ENCODE data around the gene ADRA1B. TPM values are rescaled to one million over a fixed set of nuclear protein-coding genes. Genes with fewer than 3 reads are reported as not detected.
A peak's percentile ranks its signal among the peaks of the same experiment; 100 is the strongest.
"Not testable (repeated sequence)": the region's sequence is repeated elsewhere in the genome, so short reads cannot be mapped to it uniquely, and the experiment has no call there.

The ADRA1B gene
- total RNA-seq, 1 donor = 0.63 TPM

DNA sequence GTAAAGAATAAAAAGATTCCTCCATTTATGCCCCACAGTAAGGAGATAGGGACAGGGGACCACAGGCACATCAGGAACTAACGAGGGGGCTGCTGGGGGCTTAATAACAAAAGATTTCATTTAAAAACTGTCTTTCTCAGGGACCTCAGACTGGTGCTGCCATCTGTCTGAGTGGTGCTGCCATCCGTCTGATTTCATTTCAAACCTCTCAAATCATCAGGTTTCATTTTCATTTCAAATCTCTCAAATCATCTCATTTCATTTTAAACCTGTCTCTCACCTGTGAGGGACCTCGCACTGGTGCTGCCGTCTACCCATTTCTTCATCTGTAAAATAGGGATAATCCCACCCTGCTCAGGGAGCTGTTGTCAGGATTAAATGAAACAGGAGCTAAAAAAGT lies 45.9 kb downstream of the ADRA1B start:
- no peak overlapping the region for H3K4me3 ChIP-seq (ENCODE audit: low read depth, low read length)
- DNase-seq (ENCODE audit: low read depth) = no peak
- TF ChIP-seq, protein P1, sequence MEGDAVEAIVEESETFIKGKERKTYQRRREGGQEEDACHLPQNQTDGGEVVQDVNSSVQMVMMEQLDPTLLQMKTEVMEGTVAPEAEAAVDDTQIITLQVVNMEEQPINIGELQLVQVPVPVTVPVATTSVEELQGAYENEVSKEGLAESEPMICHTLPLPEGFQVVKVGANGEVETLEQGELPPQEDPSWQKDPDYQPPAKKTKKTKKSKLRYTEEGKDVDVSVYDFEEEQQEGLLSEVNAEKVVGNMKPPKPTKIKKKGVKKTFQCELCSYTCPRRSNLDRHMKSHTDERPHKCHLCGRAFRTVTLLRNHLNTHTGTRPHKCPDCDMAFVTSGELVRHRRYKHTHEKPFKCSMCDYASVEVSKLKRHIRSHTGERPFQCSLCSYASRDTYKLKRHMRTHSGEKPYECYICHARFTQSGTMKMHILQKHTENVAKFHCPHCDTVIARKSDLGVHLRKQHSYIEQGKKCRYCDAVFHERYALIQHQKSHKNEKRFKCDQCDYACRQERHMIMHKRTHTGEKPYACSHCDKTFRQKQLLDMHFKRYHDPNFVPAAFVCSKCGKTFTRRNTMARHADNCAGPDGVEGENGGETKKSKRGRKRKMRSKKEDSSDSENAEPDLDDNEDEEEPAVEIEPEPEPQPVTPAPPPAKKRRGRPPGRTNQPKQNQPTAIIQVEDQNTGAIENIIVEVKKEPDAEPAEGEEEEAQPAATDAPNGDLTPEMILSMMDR (IDR thresholded peaks at IDR 0.05; ENCODE audit: insufficient read depth, low read length) = no peak

DNA sequence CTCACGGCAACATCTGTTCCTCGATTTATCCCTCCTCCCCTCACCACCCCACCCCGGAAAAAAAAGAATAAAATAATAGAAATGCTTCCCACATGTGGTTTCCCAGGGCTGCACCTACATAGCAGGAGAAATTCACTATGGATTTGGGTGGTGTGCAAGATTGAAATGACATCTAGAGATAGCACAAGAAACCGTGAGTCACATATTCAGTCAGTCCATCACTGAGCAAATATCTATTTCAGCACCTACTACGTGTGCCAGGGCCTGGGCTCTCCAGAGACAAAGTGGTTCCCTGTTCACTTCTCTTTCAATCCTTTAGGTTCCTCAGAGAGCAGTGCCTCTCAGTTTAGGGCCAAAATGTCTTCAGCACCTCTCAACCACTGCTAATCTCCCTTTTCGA lies 47.7 kb downstream of the ADRA1B start:
- DNase-seq (ENCODE audit: low read depth) = no peak
- TF ChIP-seq, protein P1 (IDR thresholded peaks at IDR 0.05; ENCODE audit: insufficient read depth, low read length) = no peak

DNA sequence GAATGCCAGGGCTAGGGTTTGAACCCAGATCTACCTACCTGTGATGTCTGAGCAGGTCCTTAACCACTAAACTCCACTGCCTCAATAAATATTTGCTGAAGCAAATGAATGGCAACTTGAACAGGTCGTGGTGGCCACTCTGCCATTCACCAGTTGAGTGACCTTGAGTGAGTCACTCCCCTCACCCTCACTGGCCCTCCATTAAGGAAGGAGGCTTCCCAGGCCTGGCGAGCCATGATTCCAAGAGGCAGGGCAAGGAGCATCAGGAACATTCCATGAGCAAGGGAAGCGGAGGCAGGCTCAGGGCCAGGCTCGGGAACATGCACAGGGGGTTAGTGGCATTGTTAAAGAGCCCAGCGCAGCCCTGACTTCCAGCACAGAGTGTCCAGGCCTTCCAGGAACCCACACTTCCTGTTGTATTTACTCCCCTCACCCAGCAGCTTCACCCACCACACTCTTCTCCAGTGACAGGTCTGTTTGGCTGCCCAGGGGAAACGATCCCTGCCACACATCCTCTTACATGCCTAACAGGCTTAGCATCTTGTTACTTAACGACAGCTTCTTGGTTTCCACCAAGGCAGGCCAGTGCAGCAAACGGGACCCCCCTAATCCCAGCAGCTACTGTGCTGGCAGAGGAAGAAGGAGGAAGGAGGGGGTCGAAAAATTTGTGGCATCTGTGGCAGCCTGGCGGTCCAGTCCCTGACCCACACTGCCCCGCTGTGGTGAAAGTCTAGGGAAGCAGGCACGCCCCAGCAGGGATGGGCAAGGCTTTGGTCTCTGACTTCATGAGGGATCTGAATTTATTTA lies 49.0 kb downstream of the ADRA1B start:
- TF ChIP-seq, protein P1 (IDR thresholded peaks at IDR 0.05; ENCODE audit: insufficient read depth, low read length) = peak; percentile 80
- H3K4me3 ChIP-seq (ENCODE audit: low read depth, low read length) = no peak overlapping the region
- DNase-seq (ENCODE audit: low read depth) = peak; percentile 61

More for the DNA sequence above, 47.7 kb downstream of the ADRA1B start:
- no peak overlapping the region for H3K4me3 ChIP-seq (ENCODE audit: low read depth, low read length)

DNA sequence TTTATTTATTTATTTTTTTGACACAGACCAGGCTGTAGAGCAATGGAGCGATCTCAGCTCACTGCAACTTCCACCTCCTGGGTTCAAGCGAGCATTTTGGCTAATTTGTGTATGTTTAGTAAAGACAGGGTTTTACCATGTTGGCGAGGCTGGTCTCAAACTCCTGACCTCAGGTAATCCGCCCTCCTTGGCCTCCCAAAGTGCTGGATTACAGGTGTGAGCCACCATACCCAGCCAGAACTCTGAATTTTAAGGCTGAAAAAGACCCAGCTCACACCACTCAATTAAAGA lies 49.5 kb downstream of the ADRA1B start:
- H3K4me3 ChIP-seq (ENCODE audit: low read depth, low read length); DNase-seq (ENCODE audit: low read depth): not testable (repeated sequence)

DNA sequence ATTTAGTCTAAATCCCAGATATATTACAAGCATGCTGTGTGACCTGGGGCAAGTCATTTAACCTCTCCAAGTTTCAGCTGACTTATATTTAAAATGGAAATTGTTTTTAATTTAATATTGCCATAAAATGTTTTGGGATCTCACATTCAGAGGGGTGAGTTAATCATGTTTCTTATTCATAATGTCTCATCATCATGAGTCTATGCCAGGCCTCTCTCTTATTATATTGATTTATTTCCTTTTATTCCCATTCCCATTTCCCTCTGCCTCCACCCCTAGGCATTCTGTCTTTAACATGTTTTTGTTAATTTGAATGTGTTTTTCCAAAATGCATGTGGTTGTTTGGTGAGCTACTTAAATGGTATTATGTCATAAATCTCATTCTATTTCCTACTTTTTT lies 53.7 kb downstream of the ADRA1B start:
- TF ChIP-seq, protein P1 (IDR thresholded peaks at IDR 0.05; ENCODE audit: insufficient read depth, low read length) = no peak
- no peak overlapping the region for H3K4me3 ChIP-seq (ENCODE audit: low read depth, low read length)
- DNase-seq (ENCODE audit: low read depth) = no peak

DNA sequence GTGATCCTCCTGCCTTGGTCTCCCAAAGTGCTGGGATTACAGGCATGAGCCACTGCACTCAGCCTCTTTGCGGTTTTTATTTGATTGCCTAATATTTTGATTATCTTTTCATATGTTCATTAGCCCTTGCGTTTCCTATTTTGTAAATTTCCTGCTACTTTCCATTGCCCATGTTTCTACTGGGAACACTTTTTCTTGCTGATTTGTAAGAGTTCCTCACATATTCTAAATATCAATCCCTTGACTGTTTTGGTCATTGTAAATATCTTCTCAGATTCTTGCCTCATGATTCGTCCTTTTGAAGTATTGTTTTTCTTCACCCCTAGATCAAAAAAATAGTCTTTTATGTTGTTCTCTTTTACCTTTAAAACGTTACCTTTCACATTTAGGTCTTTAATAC lies 54.8 kb downstream of the ADRA1B start:
- H3K4me3 ChIP-seq (ENCODE audit: low read depth, low read length) = no peak overlapping the region
- peak; percentile 44 for DNase-seq (ENCODE audit: low read depth)
- TF ChIP-seq, protein P1 (IDR thresholded peaks at IDR 0.05; ENCODE audit: insufficient read depth, low read length) = no peak

DNA sequence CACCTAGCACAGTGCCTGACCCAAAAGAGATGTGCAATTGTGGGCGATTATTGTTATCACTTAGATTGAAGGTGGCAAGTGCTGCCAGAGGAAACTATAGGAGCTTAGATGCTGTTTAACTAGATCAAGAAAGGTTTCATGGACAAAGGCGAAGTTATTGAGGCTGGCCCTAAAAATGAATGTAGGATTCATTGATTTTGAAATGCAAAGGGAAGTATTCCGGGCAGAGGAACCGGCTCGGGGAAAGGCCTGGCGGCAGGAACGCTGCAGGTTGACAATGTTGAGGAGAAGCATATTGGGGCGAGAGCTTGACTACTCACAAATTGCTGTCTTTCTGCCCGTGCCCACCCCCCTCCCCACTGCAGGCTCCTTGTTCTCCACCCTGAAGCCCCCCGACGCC lies 55.2 kb downstream of the ADRA1B start:
- no peak overlapping the region for H3K4me3 ChIP-seq (ENCODE audit: low read depth, low read length)
- DNase-seq (ENCODE audit: low read depth) = no peak
- TF ChIP-seq, protein P1 (IDR thresholded peaks at IDR 0.05; ENCODE audit: insufficient read depth, low read length) = no peak

Measured in fibroblast of the aortic adventitia (primary cell).